HG02798 (cell line): ENCODE results near the gene AXIN1.
"Not testable (repeated sequence)": the region's sequence is repeated elsewhere in the genome, so short reads cannot be mapped to it uniquely, and the experiment has no call there.

Experiments used
- ATAC-seq: cut with Tn5 transposase; IDR thresholded peaks from one replicate; pipeline ENCODE4 v1.9.1; 2021; ENCODE audit warnings: mild to moderate bottlenecking; ENCODE audit not compliant: unreplicated experiment, poor library complexity

The AXIN1 gene

DNA sequence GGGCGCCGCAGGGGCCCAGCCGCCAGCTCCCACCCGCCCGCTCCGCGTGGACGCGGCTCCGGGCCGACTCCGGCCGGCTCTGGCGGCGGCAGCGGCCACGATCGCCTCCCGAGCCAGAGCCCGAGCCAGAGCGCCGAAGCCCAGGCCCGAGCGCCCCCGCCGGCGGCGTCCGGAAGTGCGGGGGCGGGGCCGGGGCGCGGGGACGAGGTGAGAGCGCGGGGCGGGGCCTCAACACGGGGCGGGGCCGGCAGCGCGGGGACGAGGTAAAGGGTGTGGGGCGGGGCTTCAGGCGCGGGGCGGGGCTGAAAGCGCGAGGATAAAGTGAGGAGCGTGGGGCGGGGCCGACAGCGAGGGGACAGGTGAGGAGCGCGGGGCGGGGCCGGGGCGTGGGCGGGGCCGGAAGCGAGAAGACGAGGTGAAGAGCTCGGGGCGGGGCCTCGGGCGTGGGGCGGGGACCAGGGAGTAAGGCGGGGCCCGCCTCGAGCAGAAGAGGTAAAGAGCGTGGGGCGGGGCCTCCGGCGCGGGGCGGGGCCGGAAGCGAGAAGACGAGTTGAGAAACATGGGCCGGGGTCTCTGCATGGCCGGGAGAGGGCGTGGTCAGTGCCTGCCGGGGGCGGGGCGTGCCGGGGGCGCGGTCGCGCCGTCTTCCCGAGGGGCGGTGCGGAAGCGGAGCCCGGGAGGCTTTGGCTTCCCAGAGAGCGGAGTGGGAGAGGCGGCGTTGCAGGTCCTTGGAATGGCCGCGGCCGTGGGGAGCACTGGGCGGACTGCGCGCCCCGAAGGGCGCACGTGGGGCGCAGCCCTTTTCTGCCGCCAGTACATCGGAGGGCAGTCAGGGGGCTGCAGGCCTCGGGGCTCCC, at the start of gene AXIN1:
Gene AXIN1 (minus strand): TSS at position 177 of the 857 bp plus-strand sequence. CDS start 5,698 bp downstream, outside the sequence.
- peak; percentile 74 for ATAC-seq

DNA sequence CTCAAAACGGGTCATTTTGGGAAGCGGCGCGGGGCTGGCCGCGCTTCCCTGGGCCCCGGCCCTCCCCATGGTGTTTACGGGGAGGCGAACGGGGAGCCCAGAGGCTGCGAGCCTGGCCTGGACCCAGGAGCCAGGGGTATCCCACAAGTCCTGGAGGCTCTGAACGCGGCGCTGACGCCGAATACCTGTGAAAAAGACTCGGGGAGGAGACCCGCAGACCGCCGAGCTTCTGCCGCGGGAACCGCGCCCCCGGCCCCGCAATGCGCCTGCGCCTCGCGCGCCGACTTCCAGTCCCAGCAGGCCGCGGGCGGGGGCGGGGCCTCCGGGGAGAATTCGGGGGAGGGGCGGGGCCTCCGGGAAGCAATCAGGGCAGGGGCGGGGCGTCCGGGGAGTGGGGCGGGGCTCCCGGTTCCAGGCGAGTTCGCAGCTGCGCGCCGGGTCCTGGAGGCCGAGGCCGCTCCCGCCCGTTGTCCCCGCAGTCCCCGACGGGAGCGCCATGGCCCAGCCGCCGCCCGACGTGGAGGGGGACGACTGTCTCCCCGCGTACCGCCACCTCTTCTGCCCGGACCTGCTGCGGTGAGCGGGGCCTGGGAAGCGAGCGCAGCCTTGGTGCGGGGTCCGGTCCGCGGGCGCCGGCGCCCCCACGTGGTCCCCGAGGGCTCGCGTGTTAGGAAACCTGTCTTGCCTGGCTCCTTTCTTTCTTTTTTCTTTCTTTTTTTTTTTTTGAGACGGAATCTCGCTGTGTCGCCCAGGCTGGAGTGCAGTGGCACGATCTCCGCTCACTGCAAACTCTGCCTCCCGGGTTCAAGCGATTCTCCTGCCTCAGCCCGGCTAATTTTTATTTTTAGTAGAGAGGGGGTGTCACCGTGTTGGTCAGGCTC, 49.2 kb upstream of the AXIN1 start, which contains the start of gene DECR2:
Gene DECR2 (plus strand): TSS at position 418 of the 881 bp plus-strand sequence. CDS start 79 bp downstream, at position 497.
- ATAC-seq, result peak; percentile 70

DNA sequence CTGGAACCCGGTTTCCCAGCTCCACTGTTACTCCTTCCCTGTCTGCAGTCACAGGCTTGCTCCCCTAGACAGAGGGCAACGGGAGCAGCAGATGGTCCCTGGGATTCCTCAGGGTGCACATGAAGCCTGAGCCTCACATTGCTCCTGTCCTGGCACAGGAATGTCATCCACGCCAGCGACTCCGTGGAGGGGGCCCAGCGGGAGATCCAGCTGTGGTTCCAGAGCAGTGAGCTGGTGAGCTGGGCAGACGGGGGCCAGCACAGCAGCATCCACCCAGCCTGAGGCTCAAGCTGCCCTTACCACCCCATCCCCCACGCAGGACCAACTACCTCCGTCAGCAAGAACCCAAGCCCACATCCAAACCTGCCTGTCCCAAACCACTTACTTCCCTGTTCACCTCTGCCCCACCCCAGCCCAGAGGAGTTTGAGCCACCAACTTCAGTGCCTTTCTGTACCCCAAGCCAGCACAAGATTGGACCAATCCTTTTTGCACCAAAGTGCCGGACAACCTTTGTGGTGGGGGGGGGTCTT, 47.6 kb upstream of the AXIN1 start:
- no peak for ATAC-seq

DNA sequence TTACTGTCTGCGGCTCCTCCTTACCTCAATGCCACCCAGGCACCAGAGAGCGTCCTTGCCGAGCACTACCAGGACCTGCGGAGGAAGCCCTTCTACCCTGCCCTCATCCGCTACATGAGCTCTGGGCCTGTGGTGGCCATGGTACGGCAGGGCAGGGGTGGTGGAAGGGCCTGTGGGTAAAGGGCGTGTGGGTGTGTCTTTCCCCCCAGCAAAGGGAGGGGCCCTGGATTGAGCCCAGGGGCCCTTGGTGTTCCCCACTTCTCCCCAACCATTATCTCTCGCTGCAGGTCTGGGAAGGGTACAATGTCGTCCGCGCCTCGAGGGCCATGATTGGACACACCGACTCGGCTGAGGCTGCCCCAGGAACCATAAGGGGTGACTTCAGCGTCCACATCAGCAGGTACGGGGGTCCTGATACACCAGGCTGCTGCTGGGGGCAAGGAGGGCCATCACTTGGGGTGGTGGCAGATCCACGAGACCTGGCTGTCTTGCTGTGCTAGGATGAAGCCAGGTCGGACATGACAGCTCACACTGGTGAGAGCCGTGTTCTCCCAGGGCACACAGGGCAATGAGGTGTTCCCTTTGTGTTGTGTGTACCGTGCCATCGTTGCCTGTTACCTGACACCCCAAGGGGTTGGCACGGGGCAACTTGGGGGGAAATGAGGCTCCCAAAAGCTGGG, 47.0 kb upstream of the AXIN1 start:
- ATAC-seq, result no peak

GRCh38 chr16:398561-399339, 46.2 kb upstream of the AXIN1 start:
- ATAC-seq, result no peak

DNA sequence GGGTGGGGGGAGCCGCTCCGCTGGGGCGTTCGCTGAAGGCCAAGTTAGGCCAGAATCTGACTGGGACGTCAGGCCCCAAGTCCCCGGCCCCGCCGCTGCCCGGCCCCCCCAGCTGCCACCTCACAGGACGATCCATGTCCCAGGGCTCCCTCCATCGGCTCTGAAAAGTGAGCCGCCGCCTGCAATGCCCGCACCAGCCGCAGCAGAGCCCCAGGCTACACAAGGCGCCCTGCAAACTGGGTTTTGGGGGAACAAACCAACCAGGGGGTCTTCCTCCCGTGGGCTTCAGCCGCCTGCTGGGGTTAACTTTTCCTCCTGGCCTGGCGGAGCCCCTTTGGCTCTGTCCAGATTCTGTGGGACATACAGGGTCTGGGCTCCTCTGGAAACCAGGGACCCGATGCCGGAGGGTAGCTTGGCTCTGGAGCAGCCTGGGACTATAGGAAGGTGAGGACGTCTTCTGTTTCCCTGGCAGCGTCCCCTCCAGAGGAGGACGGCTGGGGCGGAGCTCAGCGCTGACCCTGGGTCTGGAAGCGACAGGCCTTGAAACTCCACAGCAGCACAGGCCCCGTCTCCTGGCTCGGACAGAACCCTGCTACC, 45.3 kb upstream of the AXIN1 start:
- ATAC-seq, result no peak

DNA sequence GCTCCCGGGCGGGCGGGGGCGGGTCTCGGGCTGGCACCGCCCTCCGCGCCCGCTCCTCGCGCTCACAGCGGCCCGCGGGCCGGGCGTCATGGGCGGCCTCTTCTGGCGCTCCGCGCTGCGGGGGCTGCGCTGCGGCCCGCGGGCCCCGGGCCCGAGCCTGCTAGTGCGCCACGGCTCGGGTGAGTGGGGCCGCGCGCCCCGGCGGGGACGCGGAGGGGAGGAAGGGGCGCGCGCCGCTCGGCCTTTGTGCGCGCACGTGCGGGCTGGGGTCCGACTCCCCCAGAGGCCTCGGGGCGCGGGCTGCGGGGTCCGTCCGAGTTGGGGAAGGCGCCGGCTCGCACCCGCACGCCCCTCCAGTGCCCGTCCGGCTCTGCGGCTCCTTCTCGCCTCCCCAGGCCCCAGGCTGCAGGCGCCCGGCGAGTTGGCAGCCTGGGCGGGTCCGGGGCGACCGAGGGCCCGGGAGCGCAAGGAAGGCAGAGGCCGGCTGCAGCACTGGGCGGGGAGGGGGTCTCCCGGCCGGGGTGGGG, 44.7 kb upstream of the AXIN1 start, which contains the start of gene NME4:
Gene NME4 (plus strand): TSS at position 65 of the 527 bp plus-strand sequence. CDS start 24 bp downstream, at position 89.
- ATAC-seq, result no peak

DNA sequence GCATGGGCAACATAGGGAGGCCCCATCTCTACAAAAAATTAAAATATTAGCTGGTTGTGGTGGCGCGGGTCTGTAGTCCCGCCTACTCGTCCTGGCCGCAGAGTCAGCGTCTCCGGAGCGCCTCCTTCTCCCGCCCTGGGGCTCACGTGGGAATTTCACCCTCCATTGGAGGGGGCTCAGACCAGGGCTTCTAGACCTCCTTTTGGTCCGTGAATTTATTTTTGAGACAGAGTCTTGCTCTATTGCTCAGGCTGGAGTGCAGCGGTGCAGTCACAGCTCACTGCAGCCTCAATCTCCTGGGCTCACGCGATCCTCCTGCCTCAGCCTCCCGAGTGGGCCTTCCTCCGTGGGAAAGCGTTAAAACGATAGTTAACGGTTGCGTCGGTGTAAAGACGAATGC, 44.1 kb upstream of the AXIN1 start:
- no peak for ATAC-seq

GRCh38 chr16:396199-396598, 43.7 kb upstream of the AXIN1 start:
- no peak for ATAC-seq

- ATAC-seq, result peak; percentile 48
Measured at GRCh38 chr16:392450-393030, 40.0 kb upstream of the AXIN1 start.

DNA sequence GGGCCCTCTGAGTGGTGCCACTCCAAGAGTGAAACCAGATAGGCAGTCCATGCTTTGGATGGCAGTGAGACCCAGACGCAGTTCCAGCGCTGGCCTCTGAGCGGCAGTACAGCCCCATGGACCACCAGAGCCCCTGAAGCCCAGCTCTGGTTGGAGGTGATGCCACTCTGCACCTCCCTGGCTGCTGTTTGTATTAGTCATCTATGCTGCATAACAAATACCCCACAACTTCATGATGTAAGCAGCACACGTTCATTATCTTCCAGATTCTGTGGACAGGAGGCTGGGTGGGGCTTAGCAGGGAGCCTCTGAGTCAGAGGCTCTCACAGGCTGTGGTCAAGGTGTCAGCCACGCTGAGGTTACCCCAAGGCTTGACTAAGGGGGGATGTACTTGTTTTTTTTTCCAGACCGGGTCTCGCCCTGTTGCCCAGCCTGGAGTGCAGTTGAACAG, 39.4 kb upstream of the AXIN1 start:
- peak; percentile 47 for ATAC-seq

- no peak for ATAC-seq
Measured at GRCh38 chr16:389352-389751, 36.8 kb upstream of the AXIN1 start.

DNA sequence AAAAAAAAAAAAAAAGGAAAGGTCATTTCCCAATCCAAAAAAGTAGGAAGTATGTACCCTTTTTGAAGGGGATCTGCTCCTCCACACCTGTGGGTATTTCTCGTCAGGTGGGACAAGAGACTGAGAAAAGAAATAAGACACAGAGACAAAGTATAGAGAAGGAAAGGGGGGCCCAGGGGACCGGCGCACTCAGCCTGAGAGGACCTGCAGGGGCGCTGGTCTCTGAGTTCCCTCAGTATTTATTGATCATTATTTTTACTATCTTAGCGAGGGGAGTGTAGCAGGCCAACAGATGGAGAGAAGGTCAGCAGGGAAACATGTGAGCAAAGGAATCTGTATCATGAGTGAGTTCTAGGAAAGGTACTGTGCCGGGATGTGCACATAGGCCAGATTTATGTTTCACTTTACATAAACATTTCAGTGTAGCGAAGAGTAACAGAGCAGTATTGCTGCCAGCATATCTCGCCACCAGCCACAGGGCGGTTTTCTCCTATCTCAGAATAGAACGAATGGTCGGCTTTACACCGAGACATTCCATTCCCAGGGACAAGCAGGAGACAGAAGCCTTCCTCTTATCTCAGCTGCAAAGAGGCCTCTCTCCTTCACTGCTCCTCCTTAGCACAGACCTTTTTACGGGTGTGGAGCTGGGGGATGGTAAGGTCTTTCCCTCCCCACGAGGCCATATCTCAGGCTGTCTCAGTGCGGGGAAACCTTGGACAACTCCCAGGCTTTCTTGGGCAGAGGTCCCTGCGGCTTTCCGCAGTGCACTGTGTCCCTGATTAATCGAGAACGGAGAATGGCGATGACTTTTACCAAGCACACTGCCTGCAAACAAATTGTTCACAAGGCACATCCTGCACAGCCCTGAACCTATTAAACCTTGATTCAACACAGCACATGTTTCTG, 35.5 kb upstream of the AXIN1 start:
- not testable (repeated sequence) for ATAC-seq

DNA sequence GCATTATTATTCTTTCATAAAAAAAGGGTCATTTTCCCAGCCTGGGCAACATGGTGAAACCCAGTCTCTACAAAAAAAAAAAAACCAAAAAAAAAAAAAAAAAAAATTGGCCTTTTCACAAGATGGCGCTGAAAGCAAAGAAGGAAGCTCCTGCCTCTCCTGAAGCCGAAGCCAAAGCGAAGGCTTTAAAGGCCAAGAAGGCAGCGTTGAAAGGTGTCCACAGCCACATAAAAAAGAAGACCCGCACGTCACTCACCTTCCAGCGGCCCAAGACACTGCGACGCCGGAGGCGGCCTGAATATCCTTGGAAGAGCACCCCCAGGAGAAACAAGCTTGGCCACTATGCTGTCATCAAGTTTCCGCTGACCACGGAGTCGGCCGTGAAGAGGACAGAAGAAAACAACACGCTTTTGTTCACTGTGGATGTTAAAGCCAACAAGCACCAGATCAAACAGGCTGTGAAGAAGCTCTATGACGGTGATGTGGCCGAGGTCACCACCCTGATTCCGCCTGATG, 34.2 kb upstream of the AXIN1 start:
- no peak for ATAC-seq

DNA sequence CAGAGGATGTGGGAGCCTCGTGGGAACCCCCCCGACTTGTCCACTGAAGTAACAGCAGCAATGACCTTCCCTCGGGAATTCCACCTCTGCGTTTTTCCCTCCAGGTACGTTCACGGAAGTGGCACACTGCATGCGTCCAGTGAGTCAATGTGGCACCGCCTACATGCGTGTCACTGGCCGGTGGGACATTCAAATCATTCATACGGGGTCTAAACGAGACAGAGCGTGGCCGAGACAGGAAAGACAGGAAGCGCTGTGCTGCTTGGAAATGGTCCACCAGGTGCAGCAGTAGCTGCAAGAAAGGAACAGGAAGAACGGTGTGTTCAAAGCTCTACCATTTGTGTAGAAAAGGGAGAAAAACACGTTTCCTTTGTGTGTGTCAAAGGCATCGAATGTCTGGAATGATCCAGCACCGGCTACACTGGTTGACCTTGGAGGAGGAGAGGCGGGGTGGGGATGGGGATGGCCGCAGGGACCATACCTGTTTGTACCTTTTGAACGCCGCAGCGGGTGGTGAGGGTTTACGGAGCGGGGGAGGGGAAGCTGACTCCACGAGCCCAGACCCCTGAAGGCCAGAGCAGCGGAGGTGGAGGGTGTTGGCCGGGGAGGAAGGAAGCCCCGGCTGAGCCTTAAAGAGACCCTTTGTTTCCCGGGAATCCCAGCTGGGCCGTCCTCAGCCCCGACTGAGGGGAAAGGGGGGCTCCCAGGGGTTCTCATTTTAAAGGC, 31.0 kb upstream of the AXIN1 start:
- ATAC-seq, result no peak
